K562 (cell line): Measurements from ENCODE around the gene DCXR. TPM values are rescaled to one million over a fixed set of nuclear protein-coding genes. Genes with fewer than 3 reads are reported as not detected.

ENCODE experiments used
- BCLAF1 ChIP-seq, 2 experiments: fragments of 450-650 bp in 1 of 2; IDR thresholded peaks; 2 replicates each; pipeline ENCODE4 v1.6.1; 2011 to 2017; ENCODE audit warnings: low read depth in 2 of 2, antibody characterized with exemption in 1 of 2, borderline replicate concordance in 1 of 2, low read length in 1 of 2, mild to moderate bottlenecking in 1 of 2, mixed read lengths in 1 of 2; ENCODE audit not compliant: control insufficient read depth in 1 of 2
- BRD9 ChIP-seq: fragments of 450-650 bp; IDR thresholded peaks from 2 replicates; pipeline ENCODE4 v1.6.1; 2018; ENCODE audit warnings: low read depth; ENCODE audit not compliant: partially characterized antibody
- CBX1 ChIP-seq: sonication (generic); IDR thresholded peaks from 2 replicates; pipeline ENCODE4 v1.6.1; 2016; ENCODE audit warnings: antibody characterized with exemption, low read depth, mild to moderate bottlenecking
- HNRNPH1 ChIP-seq: fragments of 200-400 bp; formaldehyde crosslinking; optimal IDR thresholded peaks from 2 replicates; pipeline ENCODE3; 2017; ENCODE audit warnings: low read depth, mild to moderate bottlenecking, low read length, moderate library complexity
- KDM4B ChIP-seq, 2 experiments: fragments of 450-650 bp in 1 of 2; sonication (generic) in 1 of 2; IDR thresholded peaks; 2 replicates each; pipeline ENCODE4 v1.6.1; 2016 to 2017; ENCODE audit warnings: borderline replicate concordance in 2 of 2, antibody characterized with exemption in 1 of 2, low read depth in 1 of 2, mild to moderate bottlenecking in 1 of 2
- MTF1 ChIP-seq: fragments of 250-450 bp; sonication (Bioruptor Pico); IDR thresholded peaks from 2 replicates; pipeline ENCODE4 v1.9.0; 2021; ENCODE audit warnings: moderate library complexity, mild to moderate bottlenecking, inconsistent platforms, borderline replicate concordance
- MYNN ChIP-seq, 2 experiments: sonication (generic); formaldehyde crosslinking in 1 of 2; IDR thresholded peaks; 2 replicates each; pipeline versions ENCODE4 v1.5.0 to v1.6.1; 2016 to 2020; ENCODE audit warnings: antibody characterized with exemption in 1 of 2, missing genetic modification reagents in 1 of 2
- PATZ1 ChIP-seq: fragments of 250-450 bp; sonication (Bioruptor Pico); IDR thresholded peaks from 2 replicates; pipeline ENCODE4 v1.5.0; 2020; ENCODE audit warnings: mild to moderate bottlenecking, borderline replicate concordance
- POLR2G ChIP-seq: fragments of 200-400 bp; formaldehyde crosslinking; IDR thresholded peaks from 2 replicates; pipeline ENCODE4 v1.6.1; 2017; ENCODE audit warnings: low read depth, mild to moderate bottlenecking, antibody characterized with exemption, low read length, moderate library complexity
- ZNF143 ChIP-seq: sonication (generic); formaldehyde crosslinking; IDR thresholded peaks from 2 replicates; pipeline ENCODE4 v1.9.0; 2022; ENCODE audit warnings: mild to moderate bottlenecking, missing genetic modification reagents
- ZNF407 ChIP-seq: fragments of 450-650 bp; IDR thresholded peaks from 2 replicates; pipeline ENCODE4 v1.6.1; 2016; ENCODE audit warnings: low read depth
- ZNF41 ChIP-seq: fragments of 250-450 bp; sonication (Bioruptor Pico); conservative IDR thresholded peaks from 2 replicates; pipeline ENCODE4 v1.4.0; 2020; ENCODE audit warnings: mild to moderate bottlenecking
- polyA plus RNA-seq, 8 experiments: library from polyadenylated mRNA; depleted of rRNA in 4 of 8; stranded (reverse) in 5 of 8; unstranded in 3 of 8; fragments of >200 nt; fragmentation: Nextera tagmentation in 2 of 8; fragmentation: Illumina TruSeq in 1 of 8; extraction: Ambion mirVana in 2 of 8; extraction: Trizol in 1 of 8; gene quantifications; 2 replicates each; pipeline versions ENCODE4 v1.2.1 to v1.2.3, GENCODE V29; 2011 to 2014; ENCODE audit warnings: inconsistent platforms in 1 of 8, missing spikeins in 1 of 8
- total RNA-seq, 7 experiments: library from RNA; depleted of rRNA in 6 of 7; stranded (reverse); fragments of >200 nt in 6 of 7; fragmentation: Illumina TruSeq in 2 of 7; extraction: Trizol in 2 of 7; gene quantifications; 2 replicates each; pipeline versions ENCODE4 v1.2.1 to v1.2.3, GENCODE V29; 2011 to 2021; ENCODE audit warnings: low replicate concordance in 1 of 7

Gene DCXR
- total and polyA plus RNA-seq, 9 of the 15 experiments (the other 6 are each of a cell fraction or from before 2014, with no cell fraction given) = 21.3 to 274 (median 156) TPM

GRCh38 chr17:82022310-82022980, 15.1 kb downstream of the DCXR start, which contains the start of gene CENPX (continued):
- TF ChIP-seq BCLAF1 (IDR thresholded peaks at IDR 0.05; ENCODE audit: borderline replicate concordance in 1 of 2, control insufficient read depth in 1 of 2, low read depth in 2 of 2, low read length in 1 of 2) (no peak), BRD9 (no peak), ZNF41 (CRISPR knock-in tag) (no peak), ZNF143 (CRISPR knock-in tag) (no peak), PATZ1 (CRISPR knock-in tag) (no peak), CBX1 (no peak), KDM4B (IDR thresholded peaks at IDR 0.05; ENCODE audit: borderline replicate concordance in 2 of 2, low read depth in 1 of 2) (no peak), HNRNPH1 (no peak), ZNF407 (no peak), MTF1 (CRISPR knock-in tag) (no peak), MYNN (IDR thresholded peaks at IDR 0.05) (no peak), MYNN (CRISPR knock-in tag; IDR thresholded peaks at IDR 0.05) (no peak), POLR2G (peak; percentile 89)
